Glutamatergic neuron (in vitro differentiated cells): ENCODE data around the gene DMKN. TPM values are rescaled to one million over a fixed set of nuclear protein-coding genes. Genes with fewer than 3 reads are reported as not detected.

Experiments
- DNase-seq: peaks from one replicate; pipeline ENCODE4 v3.0.0; 2022
- H3K27ac Mint-ChIP-seq: one replicate; pipeline ENCODE4 v1.8.0; 2020; ENCODE audit warnings: mild to moderate bottlenecking, mixed read lengths, inconsistent platforms; ENCODE audit not compliant: unreplicated experiment
- H3K27me3 Mint-ChIP-seq: one replicate; pipeline ENCODE4 v1.8.0; 2020; ENCODE audit warnings: mild to moderate bottlenecking, moderate library complexity, mixed read lengths, inconsistent platforms; ENCODE audit not compliant: unreplicated experiment
- H3K36me3 Mint-ChIP-seq: one replicate; pipeline ENCODE4 v1.8.0; 2020; ENCODE audit warnings: mild to moderate bottlenecking, mixed read lengths, inconsistent platforms; ENCODE audit not compliant: unreplicated experiment
- H3K4me1 Mint-ChIP-seq: one replicate; pipeline ENCODE4 v1.8.0; 2020; ENCODE audit warnings: mild to moderate bottlenecking, low read depth, mixed read lengths, inconsistent platforms; ENCODE audit not compliant: unreplicated experiment
- H3K4me3 Mint-ChIP-seq: one replicate; pipeline ENCODE4 v1.8.0; 2020; ENCODE audit warnings: mild to moderate bottlenecking, mixed read lengths, inconsistent platforms; ENCODE audit not compliant: unreplicated experiment
- H3K9me3 Mint-ChIP-seq: one replicate; pipeline ENCODE4 v1.8.0; 2020; ENCODE audit warnings: mild to moderate bottlenecking, moderate library complexity, mixed read lengths, inconsistent platforms; ENCODE audit not compliant: unreplicated experiment
- CTCF ChIP-seq: fragments of 200-600 bp; sonication (generic); IDR thresholded peaks from one replicate; pipeline ENCODE4 v1.5.0; 2021; ENCODE audit not compliant: partially characterized antibody, unreplicated experiment
- long read RNA-seq: library from polyadenylated mRNA; unstranded; transcript quantifications from one replicate; pipeline ENCODE4 v2.0.0, GENCODE V29; 2020; ENCODE audit not compliant: unreplicated experiment
- total RNA-seq: library from RNA; stranded (reverse); fragmentation: NEBNext Ultra II Directional; extraction: Animal tissue kit (Norgen Biotek cat#: 25700); gene quantifications from one replicate; pipeline ENCODE4 v1.2.1, GENCODE V29; 2021; ENCODE audit not compliant: unreplicated experiment

DMKN gene
- 0.88 TPM for total RNA-seq
- long read RNA-seq: 0 reads

GRCh38 chr19:35513628-35514281, at the start of gene DMKN:
Gene DMKN, minus strand, starts transcription at chr19:35513649. Its CDS starts 174 bp downstream, at chr19:35513475.
- no peak within 1 kb of the TSS for H3K27ac Mint-ChIP-seq
- TF ChIP-seq CTCF: no peak
- no peaks in the 10 kb centered on the region for H3K4me1 Mint-ChIP-seq
- no peak within 1 kb of the TSS for H3K4me3 Mint-ChIP-seq
- no peaks in the 10 kb centered on the region for H3K36me3 Mint-ChIP-seq
- peaks cover 10% of the 10 kb centered on the region for H3K9me3 Mint-ChIP-seq
- no peak for DNase-seq
- peaks cover 16% of the 10 kb centered on the region for H3K27me3 Mint-ChIP-seq

GRCh38 chr19:35562776-35563175, 49.3 kb upstream of the DMKN start:
- Mint-ChIP-seq H3K27me3 (peaks cover 11% of the 10 kb centered on the region), H3K36me3 (no peaks in the 10 kb centered on the region), H3K4me1 (no peaks in the 10 kb centered on the region), H3K9me3 (peaks cover 3% of the 10 kb centered on the region), H3K4me3 (peak overlapping the region; percentile 20), H3K27ac (no peak overlapping the region)
- no peak for DNase-seq
- TF ChIP-seq CTCF: no peak

- Mint-ChIP-seq H3K4me3 (no peak overlapping the region), H3K4me1 (no peaks in the 10 kb centered on the region), H3K27me3 (peaks cover 12% of the 10 kb centered on the region), H3K27ac (no peak overlapping the region), H3K36me3 (no peaks in the 10 kb centered on the region), H3K9me3 (peaks cover 3% of the 10 kb centered on the region)
- TF ChIP-seq CTCF: no peak
- no peak for DNase-seq
These were observed 48.9 kb upstream of the DMKN start for GRCh38 chr19:35562336-35562735.

- H3K27ac Mint-ChIP-seq: no peak overlapping the region
- no peak overlapping the region for H3K4me3 Mint-ChIP-seq
- peaks cover 6% of the 10 kb centered on the region for H3K9me3 Mint-ChIP-seq
- no peaks in the 10 kb centered on the region for H3K36me3 Mint-ChIP-seq
- H3K4me1 Mint-ChIP-seq: no peaks in the 10 kb centered on the region
- no peak for DNase-seq
- peaks cover 12% of the 10 kb centered on the region for H3K27me3 Mint-ChIP-seq
- no peak for TF ChIP-seq CTCF
These were observed 48.0 kb upstream of the DMKN start for GRCh38 chr19:35561436-35561835.

- Mint-ChIP-seq H3K9me3 (peaks cover 6% of the 10 kb centered on the region), H3K4me3 (no peak overlapping the region), H3K27ac (no peak overlapping the region), H3K27me3 (peaks cover 13% of the 10 kb centered on the region), H3K36me3 (no peaks in the 10 kb centered on the region), H3K4me1 (no peaks in the 10 kb centered on the region)
- no peak for TF ChIP-seq CTCF
- no peak for DNase-seq
These were observed 47.2 kb upstream of the DMKN start for GRCh38 chr19:35560677-35561076.
